Lung (tissue), 12 donors: ENCODE measurements around the gene RUFY2. TPM values are rescaled to one million over a fixed set of nuclear protein-coding genes. Genes with fewer than 3 reads are reported as not detected.

ENCODE experiments used
- ATAC-seq: fragments of 200-7000 bp; cut with Tn5 transposase; one replicate; pipeline ENCODE4 v1.9.1; 2020; ENCODE audit warnings: moderate number of reproducible peaks; ENCODE audit not compliant: insufficient read depth, low FRiP score
- DNase-seq, 3 donors: peaks; one replicate each; pipeline ENCODE4 v3.0.0-alpha.2; 2013 to 2017
- H3K27ac ChIP-seq, 2 donors: one replicate each; pipeline ENCODE4 v1.5.1; 2013; ENCODE audit warnings: mild to moderate bottlenecking in 2 of 2, moderate library complexity in 2 of 2, control low read depth in 1 of 2, inconsistent platforms in 1 of 2, low read depth in 1 of 2, low read length in 1 of 2
- H3K27me3 ChIP-seq, 3 donors: one replicate each; pipeline ENCODE4 v1.5.1; 2013; ENCODE audit warnings: low read length in 2 of 3; ENCODE audit not compliant: control insufficient read depth in 3 of 3, insufficient read depth in 3 of 3
- H3K36me3 ChIP-seq, 4 donors: one replicate each; pipeline ENCODE4 v1.5.1; 2013; ENCODE audit warnings: low read length in 4 of 4, mild to moderate bottlenecking in 1 of 4, moderate library complexity in 1 of 4; ENCODE audit not compliant: control insufficient read depth in 4 of 4, insufficient read depth in 4 of 4
- H3K4me1 ChIP-seq, 5 donors: one replicate each; pipeline ENCODE4 v1.5.1; 2013; ENCODE audit warnings: low read length in 5 of 5, mild to moderate bottlenecking in 2 of 5, moderate library complexity in 1 of 5; ENCODE audit not compliant: control insufficient read depth in 5 of 5, insufficient read depth in 5 of 5
- H3K4me3 ChIP-seq: one replicate; pipeline ENCODE4 v1.5.1; 2013; ENCODE audit warnings: mild to moderate bottlenecking, control low read depth, moderate library complexity
- H3K9ac ChIP-seq, 2 donors: one replicate each; pipeline ENCODE4 v1.5.1; 2013; ENCODE audit warnings: low read length in 2 of 2, control low read depth in 1 of 2; ENCODE audit not compliant: insufficient read depth in 1 of 2
- H3K9me3 ChIP-seq, 4 donors: one replicate each; pipeline ENCODE4 v1.5.1; 2013; ENCODE audit warnings: low read length in 3 of 4, mild to moderate bottlenecking in 1 of 4, moderate library complexity in 1 of 4; ENCODE audit not compliant: control insufficient read depth in 4 of 4, insufficient read depth in 3 of 4
- WGBS, 2 donors: extraction: QIAGEN DNeasy Blood & Tissue Kit; methylation state at CpG; one replicate each; pipeline ENCODE4 v1.1.7; 2013; 5-methylcytosine and 5-hydroxymethylcytosine counted together
- polyA plus RNA-seq, 2 donors: library from polyadenylated mRNA; stranded (reverse); fragments of 200-250 nt; gene quantifications; one replicate each; pipeline ENCODE4 v1.2.1, GENCODE V29; 2013
- total RNA-seq, 2 donors: library from RNA; depleted of rRNA in 1 of 2; stranded (reverse); fragments of >200 nt in 1 of 2; gene quantifications; one replicate each; pipeline ENCODE4 v1.2.1, GENCODE V29; 2014 to 2021
- TF ChIP-seq, protein P1 (sequence below): IDR thresholded peaks from 2 replicates; pipeline ENCODE4 v1.5.1; 2012; ENCODE audit warnings: mild to moderate bottlenecking; ENCODE audit errors: control extremely low read depth, extremely low read depth
- donor health status: control.
- donor health status: control.
- donor health status: Bipolar disorder and iron deficiency.
- donor health status: healthy.
- donor health status: DM: yes; HTN: yes; CAD: no.

Gene RUFY2
- total and polyA plus RNA-seq, 4 donors = 4.2 to 55.3 (median 13.4) TPM

DNA sequence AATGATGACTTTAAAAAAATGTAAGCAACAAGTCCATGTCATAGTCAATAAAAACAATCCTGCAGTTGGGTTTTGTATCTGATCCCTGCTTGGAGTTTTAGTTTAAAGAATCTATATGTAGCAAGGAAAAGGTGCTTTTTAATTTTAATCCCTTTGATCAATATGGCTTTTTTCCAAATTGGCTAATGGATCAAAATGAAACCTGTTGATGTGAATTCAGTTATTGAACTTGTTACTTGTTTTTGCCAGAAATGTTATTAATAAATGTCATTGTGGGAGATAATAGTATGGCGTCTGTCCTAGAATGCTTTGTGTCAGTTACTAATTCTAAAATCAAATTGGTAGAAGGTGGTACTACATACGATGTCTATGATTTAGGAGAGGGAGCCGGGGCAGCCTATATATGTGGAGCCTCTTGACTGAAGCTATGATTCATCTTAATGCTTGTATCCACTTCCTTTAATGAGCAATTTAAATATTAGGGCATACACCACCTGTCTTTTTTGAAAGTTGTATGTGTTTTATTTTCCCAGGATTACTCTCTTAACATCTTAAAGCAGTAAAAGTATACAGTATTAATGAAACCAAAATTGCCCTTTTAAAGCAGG is 64.1 kb downstream of the RUFY2 start:
- no peaks in the 10 kb centered on the region for H3K27me3 ChIP-seq
- TF ChIP-seq, protein P1, sequence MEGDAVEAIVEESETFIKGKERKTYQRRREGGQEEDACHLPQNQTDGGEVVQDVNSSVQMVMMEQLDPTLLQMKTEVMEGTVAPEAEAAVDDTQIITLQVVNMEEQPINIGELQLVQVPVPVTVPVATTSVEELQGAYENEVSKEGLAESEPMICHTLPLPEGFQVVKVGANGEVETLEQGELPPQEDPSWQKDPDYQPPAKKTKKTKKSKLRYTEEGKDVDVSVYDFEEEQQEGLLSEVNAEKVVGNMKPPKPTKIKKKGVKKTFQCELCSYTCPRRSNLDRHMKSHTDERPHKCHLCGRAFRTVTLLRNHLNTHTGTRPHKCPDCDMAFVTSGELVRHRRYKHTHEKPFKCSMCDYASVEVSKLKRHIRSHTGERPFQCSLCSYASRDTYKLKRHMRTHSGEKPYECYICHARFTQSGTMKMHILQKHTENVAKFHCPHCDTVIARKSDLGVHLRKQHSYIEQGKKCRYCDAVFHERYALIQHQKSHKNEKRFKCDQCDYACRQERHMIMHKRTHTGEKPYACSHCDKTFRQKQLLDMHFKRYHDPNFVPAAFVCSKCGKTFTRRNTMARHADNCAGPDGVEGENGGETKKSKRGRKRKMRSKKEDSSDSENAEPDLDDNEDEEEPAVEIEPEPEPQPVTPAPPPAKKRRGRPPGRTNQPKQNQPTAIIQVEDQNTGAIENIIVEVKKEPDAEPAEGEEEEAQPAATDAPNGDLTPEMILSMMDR = no peak
- DNase-seq (no peak), ATAC-seq (no peak)
- no peaks in the 10 kb centered on the region for H3K9me3 ChIP-seq
- H3K4me3 ChIP-seq = no peak overlapping the region
- H3K4me1 ChIP-seq = peaks cover 0 to 3% (median 0%) of the 10 kb centered on the region in 5 donors
- no peak overlapping the region for H3K9ac ChIP-seq
- WGBS, 2 donors = 93 to 96% methylated on average over 3 of the region's 3 CpGs
- H3K36me3 ChIP-seq = peaks cover 18 to 67% (median 48%) of the 10 kb centered on the region in 4 donors
- no peak overlapping the region for H3K27ac ChIP-seq

DNA sequence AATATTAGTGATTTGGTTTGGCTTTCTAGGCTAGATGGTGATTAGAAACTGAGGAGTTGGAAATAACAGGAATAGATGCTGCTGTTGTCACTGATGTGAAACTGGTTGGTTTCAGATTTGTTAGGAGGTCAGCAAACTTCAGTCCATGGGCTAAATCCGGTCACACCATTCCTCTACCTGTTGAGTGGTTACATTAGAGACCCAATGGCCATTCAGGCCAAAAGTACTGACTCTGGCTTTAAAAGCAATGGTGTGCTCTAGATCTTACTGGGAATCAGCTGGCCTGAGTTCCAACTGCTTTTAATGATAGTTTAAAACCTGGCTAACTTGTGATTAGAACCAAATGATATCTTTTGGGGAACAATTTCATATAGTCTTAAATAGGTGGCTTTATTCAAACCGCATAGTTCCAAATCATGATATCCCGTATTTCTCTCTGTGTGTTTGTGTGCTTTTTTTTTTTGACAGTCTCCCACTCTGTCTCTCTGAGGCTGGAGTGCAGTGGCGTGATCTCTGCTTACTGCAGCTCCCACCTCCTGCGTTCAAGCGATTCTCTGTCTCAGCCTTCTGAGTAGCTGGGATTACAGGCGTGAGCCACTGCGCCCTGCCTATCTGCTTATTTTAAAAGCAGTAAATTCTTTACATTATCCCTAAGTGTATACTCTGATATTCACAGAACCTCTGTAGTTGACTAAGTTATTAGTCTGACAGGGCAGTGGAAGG is 66.6 kb downstream of the RUFY2 start:
- no peak for DNase-seq
- H3K27ac ChIP-seq = no peak overlapping the region
- H3K9ac ChIP-seq = no peak overlapping the region
- TF ChIP-seq, protein P1 = no peak
- H3K4me3 ChIP-seq = no peak overlapping the region
- H3K36me3 ChIP-seq = peaks cover 14 to 59% (median 47%) of the 10 kb centered on the region in 4 donors
- no peaks in the 10 kb centered on the region for H3K27me3 ChIP-seq
- peaks cover 0 to 25% (median 10%) of the 10 kb centered on the region in 5 donors for H3K4me1 ChIP-seq
- WGBS, 2 donors = 96% methylated on average over 8 of the region's 8 CpGs
- H3K9me3 ChIP-seq = no peaks in the 10 kb centered on the region
- no peak for ATAC-seq

DNA sequence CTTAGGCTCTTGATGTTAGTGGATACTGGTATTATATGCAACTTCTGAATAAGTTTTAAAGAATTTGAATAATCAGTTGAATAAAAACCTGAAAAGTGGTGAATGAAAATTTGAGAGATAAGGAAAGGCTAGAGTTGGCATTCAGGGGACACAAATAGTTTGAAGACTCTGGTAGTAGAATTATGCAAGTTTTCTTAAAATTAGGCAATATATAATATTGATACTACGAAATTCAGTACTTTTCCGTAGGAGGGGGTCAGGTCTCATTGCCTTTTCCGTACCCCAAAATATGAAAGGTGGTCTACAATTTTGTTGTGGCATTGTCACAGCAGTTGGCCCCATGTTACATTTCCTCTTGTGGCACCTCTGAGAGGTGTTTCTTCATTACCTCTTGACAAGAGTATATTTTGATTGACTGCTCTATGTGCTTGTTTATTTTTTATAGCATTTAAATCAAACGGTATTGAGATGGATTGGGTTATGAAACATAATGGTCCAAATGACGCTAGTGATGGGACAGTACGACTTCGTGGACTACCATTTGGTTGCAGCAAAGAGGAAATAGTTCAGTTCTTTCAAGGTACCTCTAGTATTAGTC is 70.2 kb downstream of the RUFY2 start:
- WGBS, 2 donors = 53 to 56% methylated on average over 7 of the region's 7 CpGs
- Histone ChIP-seq H3K9ac (no peak overlapping the region), H3K36me3 (peaks cover 14 to 31% (median 30%) of the 10 kb centered on the region in 4 donors), H3K27me3 (no peaks in the 10 kb centered on the region), H3K9me3 (no peaks in the 10 kb centered on the region), H3K4me3 (no peak overlapping the region), H3K4me1 (peaks cover 0 to 35% (median 12%) of the 10 kb centered on the region in 5 donors), H3K27ac (no peak overlapping the region)
- TF ChIP-seq, protein P1 = no peak
- no peak for DNase-seq
- ATAC-seq = no peak
